HG02610 (cell line): ENCODE data around the gene TUNAR.

Experiments
- ATAC-seq: cut with Tn5 transposase; IDR thresholded peaks from one replicate; pipeline ENCODE4 v1.9.1; 2021; ENCODE audit warnings: mild to moderate bottlenecking, moderate library complexity; ENCODE audit not compliant: unreplicated experiment

Gene TUNAR

DNA sequence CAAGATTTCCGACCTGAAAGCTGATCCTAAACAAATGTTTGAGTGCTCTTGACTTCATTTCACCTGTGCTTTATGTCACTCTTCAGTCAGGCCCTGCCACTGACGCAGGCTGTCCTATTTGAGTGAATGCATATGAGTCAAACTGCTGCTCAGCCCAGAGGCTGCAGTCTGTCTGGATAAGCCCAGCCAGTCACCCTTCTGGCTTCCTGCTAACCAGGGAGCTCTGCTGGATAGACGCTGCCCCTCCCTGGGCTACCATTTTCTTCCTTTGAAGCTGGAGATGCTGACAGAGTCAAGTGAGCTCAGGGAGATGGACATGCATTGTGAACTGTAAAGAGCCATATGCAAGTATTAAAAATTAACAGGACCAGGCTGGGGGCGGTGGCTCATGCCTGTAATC lies 5.1 kb upstream of the TUNAR start:
- ATAC-seq = no peak

DNA sequence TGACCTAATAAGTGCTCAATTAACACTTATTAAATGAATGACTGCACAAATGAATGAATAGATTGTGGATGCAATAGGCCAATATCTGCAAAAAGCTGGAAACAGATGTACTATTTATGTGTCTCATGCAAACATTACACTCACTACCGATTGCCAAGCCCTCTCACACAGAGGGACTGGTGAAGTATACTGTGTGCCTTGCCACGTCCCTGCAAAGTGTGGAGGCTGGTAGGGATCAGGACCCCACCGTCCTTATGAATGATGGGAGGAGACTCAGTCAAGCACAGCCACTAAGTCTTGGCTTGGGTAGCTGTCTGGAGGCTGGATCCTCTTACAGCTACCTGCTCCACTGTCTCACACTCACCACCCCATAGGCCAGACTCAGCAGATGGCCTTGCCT lies 3.9 kb upstream of the TUNAR start:
- no peak for ATAC-seq

DNA sequence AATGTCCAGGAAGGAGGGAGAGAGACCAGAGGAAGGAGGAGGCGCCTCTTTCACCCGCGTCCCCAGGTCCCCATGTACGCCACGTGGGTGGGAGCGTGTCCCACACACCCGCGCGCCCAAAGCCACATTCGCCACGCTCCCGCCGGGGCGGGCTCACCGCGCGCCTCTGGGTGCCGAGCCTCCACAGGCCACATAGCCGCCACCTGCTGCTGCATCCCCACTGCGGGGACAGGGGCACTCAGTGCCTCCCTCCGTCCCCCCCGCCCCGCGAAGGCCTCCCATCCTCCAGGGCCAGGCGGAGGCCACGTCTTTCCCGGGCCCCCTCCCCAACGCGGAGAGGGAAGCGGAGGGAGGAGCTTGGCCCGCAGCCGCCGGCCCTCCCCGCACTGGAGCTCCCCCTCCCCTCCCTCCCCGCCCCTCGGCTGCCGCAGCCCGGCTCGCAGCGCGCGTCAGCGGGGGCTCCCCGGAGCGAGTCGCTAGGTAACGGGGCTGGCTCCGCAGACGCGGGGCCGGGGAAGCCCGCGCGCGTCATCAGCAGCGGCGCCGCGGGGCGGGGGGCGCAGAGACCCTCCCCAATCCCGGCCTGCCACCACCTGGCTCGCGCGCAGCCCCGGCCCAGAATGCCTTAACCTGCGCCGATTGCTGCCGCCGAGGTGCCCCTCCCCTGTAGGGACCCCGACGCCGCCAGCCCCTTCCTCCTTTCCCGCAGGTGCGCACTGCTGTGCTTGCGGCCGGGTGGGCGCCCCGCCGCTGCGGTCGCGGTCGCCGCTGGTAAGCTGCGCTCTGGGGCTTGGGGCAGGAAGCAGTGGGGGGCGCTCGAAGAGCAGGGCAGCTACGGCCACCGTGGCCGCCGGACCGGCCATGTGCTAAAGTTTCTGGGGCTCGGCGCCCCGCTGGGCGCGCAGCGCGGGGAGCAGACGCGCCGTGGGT lies 536 bp upstream of the TUNAR start:
- no peak for ATAC-seq

DNA sequence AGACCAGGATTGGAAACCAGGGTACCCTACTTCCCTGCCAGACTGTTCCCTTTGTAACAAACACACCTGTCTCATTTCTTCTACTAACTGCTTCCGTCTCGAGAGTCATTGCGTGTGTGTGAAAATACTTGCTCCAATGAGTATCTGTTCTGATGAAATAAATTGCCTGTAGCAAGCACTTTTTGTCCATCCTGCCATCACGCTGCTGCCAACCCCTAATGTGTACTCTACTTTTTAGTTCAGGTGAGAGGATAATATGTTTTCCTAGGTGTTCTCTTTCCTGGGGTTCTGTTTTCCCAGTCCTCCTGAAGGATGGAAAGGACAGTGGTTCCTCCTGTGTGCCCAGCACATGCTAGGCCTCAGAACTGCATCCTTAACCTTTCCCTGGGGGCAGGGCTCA lies 1.0 kb downstream of the TUNAR start:
- no peak for ATAC-seq

DNA sequence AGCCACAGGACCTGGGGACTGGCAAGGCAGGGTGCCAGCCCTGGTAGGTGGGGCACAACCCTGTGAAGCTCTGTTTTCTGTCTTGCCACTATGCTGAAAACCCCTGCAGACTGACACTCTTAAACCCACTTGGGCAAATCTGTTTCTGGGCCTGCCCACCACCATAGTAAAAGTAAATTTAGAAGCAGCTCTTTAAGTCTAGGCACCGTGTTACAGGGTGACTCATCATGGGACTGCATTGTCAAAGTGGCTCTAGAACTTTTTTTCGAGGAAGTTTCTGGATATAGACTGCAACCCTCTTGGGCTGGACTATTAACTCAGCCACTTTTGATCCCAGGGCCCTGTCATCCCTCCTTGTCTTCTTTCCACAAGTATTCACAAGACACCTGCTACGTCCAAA lies 7.7 kb downstream of the TUNAR start:
- no peak for ATAC-seq

DNA sequence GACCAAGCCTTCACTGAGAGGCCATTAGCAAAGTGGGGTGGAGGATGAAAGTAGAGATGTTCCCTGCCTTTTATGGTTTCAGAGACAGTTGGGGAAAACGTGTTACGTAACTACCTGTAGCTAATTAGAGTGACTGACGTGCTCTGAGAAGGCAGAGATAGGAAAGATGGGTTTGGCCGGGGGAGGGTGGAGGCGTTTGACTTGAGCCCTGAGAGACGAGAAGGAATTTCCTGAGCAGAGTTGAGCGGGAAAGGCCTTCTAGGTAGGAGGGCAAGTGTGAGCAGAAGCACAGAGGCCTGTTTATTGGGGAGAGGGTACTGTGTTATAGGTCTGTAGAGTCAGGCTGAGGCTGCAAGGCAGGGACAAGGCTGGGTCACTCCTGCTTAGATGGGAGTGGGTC lies 8.6 kb downstream of the TUNAR start:
- no peak for ATAC-seq

DNA sequence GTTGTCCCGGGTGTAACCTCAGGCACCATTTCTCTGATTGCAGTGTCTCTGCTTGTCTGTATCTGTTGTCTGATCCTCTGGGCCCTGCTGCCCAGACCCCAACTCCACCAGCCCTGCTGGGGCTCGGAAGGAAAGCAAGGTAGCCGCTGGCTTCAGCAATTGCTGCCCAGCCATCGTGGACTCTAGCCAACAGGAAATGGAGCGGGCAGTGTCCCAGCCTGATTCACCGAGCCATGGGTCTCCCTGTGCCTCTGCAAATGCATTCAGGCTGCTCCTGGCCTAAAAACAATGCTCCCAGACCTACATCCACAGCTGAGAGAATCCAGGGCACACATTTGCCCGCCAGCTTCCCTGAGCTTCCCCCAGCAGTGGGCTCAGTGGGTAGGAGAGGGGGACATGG lies 9.2 kb downstream of the TUNAR start:
- ATAC-seq = no peak

DNA sequence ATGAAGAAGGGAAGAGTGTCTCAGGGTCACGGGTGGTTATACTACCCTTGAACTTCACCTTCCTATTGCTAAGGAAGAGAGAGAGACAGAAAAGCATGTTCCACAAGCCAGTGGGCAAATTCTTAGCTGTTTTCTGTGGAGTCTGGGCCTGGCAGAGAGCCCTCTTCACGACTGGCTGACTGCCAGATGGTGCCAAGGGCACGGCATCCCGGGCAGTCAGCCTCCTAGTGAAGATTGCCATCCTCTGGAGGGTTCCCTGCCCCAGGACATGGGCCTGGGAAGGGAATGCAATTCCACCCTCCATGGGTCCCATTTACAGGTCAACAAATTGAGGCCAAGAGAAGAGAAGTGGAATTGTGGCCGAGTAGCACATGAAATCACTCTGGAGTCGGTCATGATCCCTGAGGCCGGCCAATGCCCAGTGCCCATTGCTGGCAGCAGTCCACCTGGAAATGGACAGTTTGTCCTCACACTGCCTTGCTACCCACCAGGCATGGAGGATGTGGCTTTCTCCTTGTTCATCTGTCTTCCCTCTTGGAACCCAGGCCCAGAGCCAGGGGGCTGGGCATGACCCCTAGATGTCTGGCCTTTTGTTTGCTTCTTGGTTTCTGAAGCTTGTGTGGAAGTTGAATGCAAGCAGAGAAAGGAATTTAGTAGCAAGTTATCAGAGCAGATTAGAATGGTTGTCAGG lies 9.9 kb downstream of the TUNAR start:
- no peak for ATAC-seq

DNA sequence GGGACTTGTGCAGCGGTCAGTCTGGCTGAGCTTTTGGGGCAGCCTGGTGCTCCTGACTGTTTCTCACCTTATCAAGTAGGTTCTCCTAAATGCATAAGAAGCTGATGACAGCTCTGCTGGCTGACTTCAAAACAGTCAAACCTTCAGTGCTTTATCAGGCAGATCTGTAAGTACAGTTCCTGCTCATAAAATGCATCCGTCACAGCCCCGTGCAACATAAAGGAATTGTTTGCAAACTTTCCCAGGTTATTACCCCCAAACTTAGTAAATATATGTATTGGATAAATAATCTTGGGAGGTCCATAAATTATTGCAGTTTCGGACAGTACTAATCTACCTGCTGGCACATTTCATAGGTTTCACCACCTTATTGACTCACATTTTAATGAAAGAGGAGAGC lies 10.7 kb downstream of the TUNAR start:
- ATAC-seq = no peak

DNA sequence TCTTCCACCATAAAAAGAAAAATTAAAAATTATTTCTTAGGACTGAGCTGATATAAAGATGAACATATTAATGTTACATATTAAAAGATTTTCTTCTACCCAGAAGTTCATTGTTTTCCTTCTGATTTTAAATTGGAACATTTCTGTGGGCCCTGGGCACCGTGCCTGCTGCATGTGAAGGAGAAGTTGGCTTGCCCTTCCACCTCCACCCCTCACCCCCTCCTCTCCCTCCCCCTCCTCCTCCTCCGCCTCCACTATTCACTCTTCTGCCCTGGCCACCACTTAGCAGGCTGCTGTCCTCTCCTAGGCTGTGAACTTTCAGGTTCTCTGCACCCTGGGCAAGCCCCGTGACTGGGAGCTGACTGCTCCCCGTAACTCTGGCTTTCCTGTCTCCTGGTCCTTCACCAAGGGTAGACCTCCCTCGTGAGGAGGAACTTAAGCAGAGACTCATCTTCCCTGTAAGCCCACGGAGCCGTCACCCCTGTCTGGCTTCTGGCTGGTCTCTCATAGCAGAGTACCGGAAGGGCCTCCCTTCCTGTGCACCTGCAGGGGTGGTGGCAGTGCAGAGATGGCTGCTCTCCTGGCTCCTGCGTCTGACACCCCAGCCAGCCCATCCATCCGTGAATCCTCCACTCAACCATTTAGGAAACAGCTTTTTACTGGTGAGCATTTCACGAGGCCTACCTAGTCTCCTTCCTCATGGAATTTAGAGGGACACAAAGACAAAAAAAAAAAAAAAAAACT lies 12.8 kb downstream of the TUNAR start:
- ATAC-seq = no peak

DNA sequence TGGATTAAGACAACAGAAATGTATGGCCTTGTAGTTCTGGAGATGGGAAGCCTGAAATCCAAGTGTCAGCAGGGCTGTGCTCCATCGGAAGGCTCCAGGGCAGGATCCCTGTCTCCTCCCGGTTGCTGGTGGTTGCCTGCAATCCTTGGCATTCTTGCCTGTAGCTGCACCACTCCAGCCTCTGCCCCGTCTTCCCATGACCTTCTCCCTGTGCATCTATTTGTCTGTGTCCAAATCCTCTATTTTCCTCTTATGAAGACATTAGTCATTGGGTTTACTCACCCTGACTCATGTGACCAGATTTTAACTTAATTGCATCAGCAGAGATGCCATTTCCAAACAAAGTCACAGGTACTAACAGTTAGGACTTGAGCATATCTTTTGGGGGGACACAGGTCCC lies 15.1 kb downstream of the TUNAR start:
- no peak for ATAC-seq

DNA sequence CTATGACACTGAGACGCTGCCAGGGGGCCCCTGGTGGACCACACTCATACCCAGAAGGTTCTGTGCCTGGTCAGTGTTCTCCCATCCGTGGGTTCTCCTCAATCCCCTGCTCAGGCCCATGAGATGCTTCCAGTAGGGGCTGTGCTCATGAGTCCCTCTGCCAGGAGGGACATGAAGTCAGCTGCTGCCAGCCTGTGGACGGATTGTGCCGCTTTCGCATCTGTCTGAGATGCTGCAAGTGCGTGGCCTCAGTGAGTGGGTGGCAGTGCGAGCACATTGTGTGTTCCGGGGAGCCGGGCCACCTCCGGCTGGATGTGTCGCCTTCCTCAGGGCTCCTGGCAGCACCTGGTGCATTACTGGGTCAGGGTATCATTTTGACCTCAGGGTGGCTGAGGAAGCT lies 15.5 kb downstream of the TUNAR start:
- ATAC-seq = no peak

DNA sequence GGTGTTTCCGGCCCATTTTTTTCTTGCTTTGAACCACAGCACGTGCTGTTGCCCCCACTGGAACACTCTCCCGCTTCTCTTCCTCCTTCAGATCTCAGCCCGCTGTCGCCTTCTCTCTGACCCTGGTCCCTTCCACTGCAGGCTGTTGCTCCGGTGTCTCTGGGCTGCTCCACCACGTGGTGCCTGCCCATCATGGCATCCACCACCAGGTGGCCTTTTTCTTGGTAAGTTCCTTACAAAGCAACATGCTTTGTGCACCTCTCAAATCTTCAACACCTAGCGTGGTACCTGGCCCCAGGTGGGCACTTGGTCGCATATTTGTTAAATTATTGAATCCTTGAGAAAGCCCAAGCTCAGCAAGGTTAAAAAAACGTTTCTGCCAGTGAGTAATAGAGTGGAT lies 19.1 kb downstream of the TUNAR start:
- no peak for ATAC-seq

DNA sequence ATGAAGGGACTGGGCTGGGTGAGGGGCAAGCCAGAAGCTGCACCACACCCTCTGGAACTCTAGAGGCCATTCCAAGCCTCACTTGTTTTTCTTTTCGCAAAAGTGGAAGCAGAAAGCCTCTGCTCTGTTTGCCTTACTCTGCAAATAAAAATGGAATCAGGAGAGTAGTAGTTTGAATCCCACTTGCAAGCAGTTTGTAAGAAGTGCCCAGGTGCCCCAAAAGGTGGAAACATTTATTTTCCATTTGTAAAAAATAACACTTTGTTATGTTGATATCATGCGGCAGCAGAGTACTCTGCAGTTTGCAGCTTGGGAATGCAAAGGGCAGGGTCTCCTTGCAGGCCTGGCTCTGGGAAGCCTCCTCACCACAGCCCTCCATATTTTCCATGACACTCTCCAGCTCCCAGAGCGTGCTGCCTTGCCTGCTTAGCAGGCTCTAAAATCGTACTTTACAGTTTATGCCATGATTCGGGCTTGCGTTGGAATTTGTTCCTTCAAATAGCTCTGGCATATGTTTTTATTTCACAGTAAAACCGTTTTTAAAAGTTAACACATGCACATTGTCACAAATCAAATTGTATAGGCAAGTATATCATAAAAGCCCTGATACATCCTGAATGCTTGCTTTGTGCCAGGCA lies 20.0 kb downstream of the TUNAR start:
- no peak for ATAC-seq

DNA sequence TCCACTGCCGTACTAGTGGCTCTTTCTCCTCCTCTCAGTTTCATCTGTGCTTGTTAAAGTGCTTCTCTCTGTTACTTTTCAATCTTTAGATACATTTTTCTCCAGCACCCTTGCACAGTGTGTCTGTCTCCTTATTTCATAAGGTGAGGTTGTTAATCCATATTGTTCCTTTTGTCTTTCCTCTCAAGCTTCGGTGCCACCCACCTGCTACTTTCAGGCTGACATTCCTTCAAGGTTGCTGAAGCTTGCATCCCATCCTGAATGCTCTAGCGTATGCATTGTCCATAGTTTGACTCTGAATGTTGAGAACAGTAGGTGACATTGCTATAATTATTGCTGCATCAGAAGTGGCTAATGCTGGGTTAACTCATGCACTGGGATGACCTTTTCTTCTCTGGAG lies 20.6 kb downstream of the TUNAR start:
- no peak for ATAC-seq

DNA sequence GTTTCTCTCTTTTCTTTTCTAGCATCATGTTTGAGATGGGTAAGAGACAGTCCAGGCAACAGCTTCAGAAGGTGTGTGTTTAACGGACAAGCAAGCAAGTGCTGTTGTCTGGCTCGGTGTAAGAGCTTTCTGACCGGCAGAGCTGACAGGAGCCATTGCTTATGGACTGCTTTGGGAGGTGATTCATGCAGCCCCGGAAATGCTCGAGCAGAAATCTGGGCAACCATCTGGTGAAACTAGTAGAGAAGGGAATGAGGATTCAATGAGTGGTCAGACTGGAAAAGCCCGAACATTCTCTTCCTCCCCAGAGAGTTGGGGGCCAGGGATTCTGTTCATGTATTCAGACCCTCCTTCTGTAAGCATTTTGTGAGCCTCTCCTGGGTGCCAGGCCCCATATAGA lies 24.4 kb downstream of the TUNAR start:
- no peak for ATAC-seq

DNA sequence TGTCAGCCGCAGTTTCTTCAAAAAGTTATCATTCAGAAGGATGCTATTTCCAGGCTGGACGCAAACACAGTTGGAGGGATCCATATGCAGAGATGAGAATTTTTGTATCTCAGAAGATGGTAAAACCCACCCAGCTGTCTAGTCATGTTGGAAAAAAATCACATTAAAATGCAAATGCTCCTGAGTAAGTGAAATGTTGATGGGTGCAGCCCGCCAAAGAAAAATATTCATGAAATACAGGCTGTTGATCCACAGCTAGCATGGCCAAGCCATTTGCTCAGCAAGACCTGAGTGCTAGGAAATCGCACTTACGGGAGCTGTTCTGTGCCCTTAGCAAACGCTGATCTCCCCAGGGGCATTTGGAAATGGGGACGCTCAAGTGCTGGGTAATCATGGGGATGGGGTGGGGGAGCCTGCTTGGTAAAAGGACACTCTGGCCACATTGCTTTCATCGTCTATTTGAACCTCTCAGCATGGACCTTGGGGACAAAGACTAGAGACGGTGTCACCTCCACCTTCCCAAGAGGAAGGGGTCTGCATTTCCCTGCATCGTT lies 25.7 kb downstream of the TUNAR start:
- no peak for ATAC-seq

DNA sequence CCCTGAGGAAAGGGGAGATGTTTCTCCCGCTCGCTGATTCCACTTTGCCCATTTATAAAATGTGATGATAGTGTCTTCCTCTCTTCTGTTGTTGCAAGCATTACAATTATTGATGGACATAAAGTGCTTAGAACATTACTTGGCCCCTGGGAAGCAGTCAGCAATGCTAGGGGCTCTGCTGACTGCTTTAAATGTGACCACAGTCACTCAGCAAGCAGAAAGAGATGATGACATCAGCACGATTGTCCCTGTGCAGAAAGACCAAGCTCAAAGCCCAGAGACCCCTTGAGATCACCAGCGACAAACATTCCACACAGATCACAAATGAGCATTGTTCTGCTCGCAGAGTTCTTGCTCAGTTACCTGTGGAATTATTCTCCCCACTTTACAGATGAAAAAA lies 26.5 kb downstream of the TUNAR start:
- no peak for ATAC-seq

DNA sequence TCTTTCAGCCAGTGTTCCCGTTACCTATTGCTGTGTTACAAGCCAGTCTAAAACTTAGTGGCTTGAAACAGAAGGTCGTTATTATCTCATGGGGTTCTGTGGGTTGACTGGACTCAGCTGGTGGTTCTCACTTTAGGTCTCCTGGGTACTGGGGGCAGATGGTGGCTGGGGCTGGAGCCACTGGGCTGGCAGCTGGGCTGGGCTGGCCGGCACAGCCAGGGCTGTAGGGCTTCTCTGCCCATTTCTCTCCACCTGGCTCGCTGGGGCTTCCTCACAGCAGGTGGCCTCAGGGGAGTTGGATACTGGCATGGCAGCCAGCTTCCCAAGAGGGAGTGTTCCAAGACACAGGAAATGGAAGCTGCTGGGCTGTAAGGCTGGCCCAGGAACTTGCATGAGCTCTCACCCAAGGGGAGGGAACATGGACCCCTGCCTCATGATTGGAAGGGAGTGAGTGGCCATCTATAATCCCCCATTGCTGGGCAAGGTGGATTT lies 27.0 kb downstream of the TUNAR start:
- ATAC-seq = no peak

DNA sequence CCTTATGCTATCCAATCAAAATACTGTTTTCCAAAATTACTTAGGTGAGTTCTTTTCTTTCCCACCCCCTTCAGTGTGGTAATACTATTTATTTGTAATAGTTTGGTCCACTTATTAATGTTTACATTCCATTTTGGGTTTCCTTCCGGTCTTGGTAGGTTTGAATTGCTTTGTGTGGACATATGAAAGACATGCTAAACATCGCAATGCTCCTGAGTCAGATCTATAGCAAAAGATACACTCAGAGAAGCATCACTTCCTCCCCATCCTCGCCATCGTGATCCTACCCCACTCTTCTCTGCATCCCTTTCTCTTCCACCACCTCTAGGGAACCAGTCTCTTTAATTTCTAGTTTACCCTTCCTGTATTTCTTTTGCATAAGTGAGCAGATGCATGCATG lies 30.0 kb downstream of the TUNAR start:
- ATAC-seq = no peak

DNA sequence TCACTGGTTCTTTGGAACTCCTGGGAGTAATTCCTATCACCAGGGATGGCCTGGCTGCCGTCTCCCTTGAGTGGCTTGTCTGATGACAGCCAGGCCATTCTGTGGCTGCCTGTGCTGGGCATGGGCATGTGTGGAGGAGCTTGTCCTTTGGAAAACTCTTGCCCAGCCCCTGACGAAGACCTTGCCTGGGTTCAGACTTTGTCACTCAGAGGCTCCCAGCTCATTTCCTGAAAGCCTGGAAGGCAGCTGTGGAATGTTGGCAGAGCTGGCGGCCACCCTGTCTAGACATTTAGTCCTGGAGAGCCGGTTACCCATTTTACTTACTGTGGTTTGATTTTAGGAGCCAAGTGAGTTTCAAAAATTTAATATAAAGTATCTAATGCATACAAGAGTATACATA lies 34.0 kb downstream of the TUNAR start:
- no peak for ATAC-seq
